ENCODE data around the gene CELF1.

Gene CELF1

DNA sequence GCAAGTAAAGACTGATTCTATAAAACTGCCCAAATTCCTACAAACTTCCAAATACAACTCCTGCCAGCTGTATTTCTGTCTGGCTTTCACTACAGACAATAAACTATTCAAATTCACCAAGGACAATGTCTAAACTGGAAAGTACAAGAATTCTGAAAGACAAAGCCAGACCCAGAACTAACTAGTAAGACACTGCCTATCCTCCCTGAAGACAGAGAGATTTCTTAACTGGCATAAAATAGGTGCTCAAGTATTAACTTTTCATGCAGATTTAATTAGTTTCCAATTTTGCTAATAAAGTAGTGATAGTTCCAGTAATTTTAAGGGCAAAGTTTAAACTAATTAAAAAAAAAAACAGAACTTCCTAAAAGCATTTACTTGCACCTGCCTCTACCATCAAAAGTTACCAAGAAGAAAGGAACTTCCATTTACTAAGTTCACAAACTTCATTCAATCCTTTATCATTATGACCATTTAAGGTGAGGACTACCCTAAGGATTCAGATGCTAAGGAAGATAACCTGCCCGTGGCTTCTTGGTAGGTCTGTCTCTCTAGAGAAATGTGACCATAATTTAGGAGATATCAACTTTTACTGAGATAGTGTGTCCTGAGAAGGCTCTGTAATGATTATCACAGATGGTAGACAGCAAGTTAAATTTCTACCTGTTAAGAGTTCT is 45.2 kb downstream of the CELF1 start:
- DNase-seq: no peak

DNA sequence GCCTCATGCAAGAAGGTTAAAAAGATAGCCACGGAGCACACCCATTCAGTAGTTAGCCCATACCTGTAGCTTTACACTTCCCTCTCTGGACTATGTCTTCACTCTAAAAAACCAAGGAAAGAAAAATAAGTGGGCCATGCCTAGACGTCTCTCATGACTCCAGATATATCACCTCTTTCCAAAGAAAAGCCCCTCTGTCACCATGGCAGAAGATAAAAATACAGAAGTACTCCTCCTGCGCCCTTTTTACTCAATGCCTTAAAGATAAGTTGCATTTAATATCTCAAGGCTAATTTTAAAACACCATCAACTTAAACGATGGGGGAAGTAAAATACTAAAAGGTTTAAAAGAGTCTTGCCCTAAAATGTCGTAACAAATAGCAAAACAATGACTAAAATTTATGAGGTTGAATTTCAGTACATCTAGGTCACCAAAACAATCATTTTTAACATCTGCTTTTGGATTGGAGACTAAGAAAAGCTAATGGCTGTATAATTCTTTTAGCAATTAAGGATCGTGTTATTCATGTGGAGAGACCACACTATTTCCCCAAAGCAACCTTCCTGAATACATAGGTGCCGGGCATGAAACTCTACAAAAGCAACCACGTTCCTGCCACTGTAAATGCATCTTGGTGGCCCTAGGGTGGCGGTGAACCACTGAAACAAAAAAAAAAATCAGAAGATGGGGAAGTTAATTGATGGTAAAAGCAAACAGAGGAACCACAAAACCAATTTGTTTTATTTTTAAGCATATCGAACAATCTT is 46.0 kb downstream of the CELF1 start:
- DNase-seq: no peak

DNA sequence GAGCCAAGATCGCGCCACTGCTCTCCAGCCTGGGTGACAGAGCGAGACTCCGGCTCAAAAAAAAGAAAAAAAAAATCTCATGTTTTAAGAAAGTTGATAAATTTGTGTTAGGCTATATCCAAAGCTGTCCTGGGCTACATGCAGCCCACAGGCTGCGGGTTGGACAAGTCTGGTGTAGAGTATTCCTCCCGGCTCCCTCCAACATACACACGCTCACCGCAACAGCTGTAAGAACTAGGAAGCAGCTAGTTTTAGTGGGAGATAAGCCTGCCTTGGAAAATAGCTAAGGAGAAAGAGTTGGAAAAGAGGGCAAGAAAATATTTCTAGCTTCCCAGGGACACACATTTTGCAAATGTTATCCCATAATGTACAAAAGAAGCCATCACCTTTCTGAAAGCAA is 46.6 kb downstream of the CELF1 start:
- no peak for DNase-seq

DNA sequence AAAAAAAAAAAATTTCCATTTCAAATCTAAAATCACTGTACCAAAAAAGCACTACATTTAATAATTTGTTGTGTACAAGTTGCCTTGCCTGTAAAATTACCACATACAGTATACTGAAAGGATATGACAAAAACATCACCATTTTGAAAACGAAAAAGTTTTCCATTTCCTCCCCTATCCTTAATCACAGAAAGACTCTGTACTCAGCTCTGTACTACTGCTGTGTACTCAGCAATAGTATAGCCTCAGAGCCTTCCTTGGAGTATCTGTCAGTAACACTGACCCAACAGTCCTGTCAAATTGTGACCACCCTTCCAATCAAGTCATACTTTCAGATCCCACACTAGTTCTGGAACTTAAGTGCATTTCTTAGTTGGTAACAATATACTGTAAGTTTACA is 48.0 kb downstream of the CELF1 start:
- no peak for DNase-seq

GRCh38 chr11:47503227-47503626 is 49.7 kb downstream of the CELF1 start:
- DNase-seq: no peak

DNA sequence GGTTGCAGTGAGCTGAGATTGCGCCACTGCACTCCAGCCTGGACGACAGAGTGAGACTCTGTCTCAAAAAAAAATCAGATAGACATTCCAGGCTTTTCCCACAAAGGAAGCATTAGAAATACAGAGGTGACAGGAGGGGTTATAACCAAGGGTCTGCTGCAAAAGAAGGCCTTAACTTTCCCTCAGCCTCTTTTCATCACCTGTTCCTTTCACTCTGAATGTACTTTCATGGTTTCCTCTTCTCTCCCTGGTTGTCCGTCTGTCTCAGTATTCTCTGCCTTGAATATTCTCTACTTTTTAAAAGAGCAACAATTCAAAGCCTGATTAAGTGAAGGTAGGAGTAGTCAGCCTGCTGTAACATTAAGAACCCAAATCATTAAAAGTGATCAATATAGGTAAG is 50.2 kb downstream of the CELF1 start:
- no peak for DNase-seq

- no peak for DNase-seq
Observed at GRCh38 chr11:47501101-47501500, 51.8 kb downstream of the CELF1 start.

DNA sequence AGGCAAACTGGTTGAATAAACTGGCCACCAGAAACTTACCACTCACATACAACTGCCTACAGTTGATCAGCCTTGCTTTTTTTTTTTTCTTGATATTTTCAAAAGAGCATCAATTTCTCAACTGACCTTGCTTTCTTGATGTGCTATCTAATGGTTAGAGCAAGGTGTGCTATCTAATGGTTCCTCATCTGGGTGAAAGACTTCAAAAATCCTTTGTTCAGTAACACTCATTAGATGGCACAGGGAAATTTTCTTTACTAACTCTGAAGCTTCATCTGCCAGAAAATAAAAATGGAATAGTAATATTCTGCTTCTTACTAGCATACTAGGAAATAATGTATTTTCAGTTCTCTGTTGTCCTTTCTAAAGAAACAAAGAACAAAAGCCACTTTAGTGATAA is 52.8 kb downstream of the CELF1 start:
- DNase-seq: no peak

DNA sequence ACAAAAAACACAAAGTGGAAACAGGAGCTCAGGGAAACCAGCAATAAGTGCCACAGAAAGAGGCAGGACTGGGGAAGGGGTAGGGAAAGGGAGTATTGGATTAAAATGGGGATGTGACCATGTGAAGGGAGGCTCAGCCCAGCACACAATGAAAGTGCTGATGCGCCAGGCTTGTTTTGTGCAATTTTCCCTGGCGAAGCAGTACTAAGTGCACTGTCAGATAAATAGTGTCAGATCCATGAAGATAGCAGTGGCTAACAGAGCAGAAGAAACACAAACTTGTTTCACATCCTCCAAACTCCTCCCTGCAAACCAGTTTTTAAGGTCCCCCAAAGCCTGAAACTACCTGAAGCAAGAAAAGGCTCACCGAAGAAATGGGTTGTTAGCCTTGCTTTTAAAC is 53.3 kb downstream of the CELF1 start:
- DNase-seq: no peak

DNA sequence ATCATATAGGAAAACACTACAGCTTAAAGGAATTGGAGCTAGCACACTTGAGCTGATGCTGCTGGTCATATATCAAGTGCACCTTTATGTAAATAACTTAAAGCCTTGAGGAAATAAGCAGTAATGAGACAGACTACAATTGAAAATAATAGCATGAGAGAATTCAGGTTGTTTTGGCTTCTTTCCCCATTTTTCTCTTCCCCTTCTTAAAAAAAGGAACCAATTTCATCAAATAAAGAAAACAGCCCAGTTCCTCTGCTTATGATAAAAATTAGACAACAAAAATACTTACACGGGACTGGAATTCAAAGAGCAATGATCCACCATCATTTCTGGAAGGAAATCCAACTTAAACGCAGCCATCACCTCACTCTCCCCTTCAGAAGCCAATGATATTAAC is 53.8 kb downstream of the CELF1 start:
- no peak for DNase-seq

DNA sequence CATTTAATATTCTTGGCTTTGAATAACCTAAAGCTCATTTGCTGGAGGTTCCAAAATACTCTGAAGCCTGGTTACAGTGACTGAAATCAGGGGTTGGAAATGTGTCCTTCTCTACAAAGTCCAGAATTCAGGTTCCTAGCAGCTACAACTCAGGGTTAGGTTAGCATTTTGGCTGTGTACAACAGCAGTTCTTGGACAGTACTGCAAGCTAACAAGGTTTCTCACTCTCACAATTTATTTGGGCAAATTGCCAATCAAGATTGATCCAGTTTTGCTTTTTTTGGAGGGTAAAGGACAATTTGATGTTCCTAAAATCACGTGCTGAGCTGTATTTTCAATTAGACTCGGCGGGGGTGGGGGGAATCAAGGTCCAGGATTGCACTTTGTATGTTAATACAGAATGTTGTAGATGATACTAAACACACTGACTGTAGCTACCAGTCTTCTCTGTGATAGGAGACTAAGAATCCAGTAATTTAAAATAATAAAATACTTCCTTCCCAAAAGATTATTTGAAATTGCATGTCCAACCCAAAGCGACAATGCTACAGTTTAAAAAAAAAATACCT is 54.3 kb downstream of the CELF1 start:
- no peak for DNase-seq

GRCh38 chr11:47498149-47498548 is 54.8 kb downstream of the CELF1 start:
- no peak for DNase-seq

DNA sequence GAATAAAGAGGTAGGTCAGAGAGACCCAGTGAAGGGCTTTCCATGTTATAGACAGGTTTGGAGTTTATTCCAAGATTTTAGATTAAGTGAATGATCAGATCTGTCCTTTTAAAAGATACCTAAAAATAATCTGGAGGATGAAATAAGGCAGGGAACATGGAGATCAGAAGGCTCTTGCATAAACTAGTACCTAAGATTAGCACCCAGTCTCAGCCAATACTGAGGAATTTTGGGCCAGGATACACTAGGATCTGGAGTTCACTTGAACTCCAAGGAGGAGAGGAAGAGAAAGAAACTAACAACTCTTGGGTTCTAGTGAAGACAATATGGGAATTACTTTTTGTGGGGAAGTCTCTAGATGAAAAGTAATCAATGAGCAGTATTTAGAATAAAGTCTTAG is 56.1 kb downstream of the CELF1 start:
- no peak for DNase-seq

GRCh38 chr11:47495856-47496217 is 57.1 kb downstream of the CELF1 start:
- DNase-seq: peak; percentile 7

GRCh38 chr11:47495011-47495855 is 57.7 kb downstream of the CELF1 start:
- peak; percentile 84 for DNase-seq

DNA sequence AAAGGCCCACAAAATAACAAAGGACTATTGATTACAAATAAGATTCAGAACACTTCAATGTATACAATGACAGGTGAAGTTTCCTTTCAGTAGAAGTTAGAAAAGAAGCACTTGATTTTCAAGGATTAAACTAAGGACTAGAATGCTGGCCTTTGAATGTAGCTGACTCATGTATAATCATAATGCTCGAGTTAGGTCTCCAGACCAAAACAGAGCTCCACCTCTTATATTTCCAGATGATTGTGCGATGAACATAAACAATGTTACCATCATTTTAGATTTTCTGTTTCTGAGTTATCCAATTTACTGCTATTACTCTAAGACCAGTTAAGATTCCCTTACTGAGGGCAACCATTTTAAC is 63.6 kb downstream of the CELF1 start:
- no peak for DNase-seq

DNA sequence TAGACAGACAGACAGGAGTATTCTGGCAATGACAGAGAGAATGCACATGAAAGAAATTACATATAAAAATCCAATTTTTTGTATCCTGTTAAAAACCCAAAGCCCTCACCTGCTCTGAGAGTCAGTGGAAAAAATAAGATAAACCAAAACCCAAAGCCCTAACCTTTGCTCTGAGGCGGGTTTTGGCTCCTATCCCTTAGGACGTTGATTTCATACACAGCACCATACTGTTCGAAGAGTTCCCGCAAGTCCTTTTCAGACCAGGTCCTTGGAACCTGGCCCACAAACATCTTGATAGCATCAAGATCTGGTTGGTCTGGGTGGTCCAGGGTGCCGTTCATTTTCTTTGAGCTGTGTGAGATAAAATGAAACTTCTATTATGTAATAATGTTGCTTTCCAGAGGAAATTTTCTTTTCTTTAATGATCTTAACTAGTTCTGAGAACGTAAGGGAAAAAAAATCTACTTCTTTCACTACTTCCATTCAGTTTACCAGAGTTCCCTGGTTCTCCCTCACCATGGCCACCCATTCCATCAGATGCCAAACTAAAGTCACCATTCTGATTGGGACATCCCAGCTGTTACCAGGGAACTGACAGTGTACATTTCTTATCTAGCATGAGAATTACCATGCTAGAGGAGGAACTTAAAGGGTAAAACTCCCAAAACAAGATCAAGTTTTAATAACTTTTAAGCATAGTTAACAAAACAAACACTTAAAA is 64.1 kb downstream of the CELF1 start:
- no peak for DNase-seq

GRCh38 chr11:47488111-47488510 is 64.8 kb downstream of the CELF1 start:
- no peak for DNase-seq

GRCh38 chr11:47487421-47487820 is 65.5 kb downstream of the CELF1 start:
- no peak for DNase-seq

- no peak for DNase-seq
Observed at GRCh38 chr11:47485107-47485506, 67.8 kb downstream of the CELF1 start.

DNA sequence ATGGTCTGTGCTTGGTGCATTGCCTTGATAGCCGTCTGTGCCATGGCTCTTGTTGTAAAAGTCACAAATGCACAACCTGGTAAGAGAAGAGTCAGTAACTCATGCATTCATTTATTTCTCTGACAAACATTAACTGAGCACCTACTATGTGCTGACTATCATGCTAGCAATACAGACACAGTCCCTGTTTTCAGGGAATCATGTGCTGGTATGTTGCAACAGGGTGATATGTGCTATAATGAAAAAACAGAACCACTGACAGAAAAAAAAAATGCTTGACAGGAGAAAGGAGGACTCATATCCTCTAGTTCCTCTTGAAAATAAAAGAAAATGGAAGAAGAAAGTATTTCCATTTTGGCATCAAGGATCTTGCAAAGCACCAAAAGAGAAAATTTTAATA is 69.5 kb downstream of the CELF1 start:
- DNase-seq: no peak

GRCh38 chr11:47480762-47481161 is 72.2 kb downstream of the CELF1 start:
- no peak for DNase-seq

Data from fibroblast of skin of right biceps (primary cell).